K562 (cell line): ENCODE results near the gene OR52J3.

Experiments used
- ARHGAP35 ChIP-seq: fragments of 450-650 bp; IDR thresholded peaks from 2 replicates; pipeline ENCODE4 v1.6.1; 2018; ENCODE audit not compliant: partially characterized antibody
- ETV6 ChIP-seq, 3 experiments: fragments of 150-350 bp in 1 of 3; sonication (generic) in 1 of 3; formaldehyde crosslinking in 1 of 3; IDR thresholded peaks; 2 replicates each; pipeline versions ENCODE4 v1.6.1 to v1.8.0; 2014 to 2022; ENCODE audit warnings: borderline replicate concordance in 2 of 3, low read depth in 2 of 3, antibody characterized with exemption in 1 of 3, low read length in 1 of 3, mild to moderate bottlenecking in 1 of 3, missing genetic modification reagents in 1 of 3
- FOXA3 ChIP-seq, 2 experiments: fragments of 450-650 bp in 1 of 2; sonication (generic) in 1 of 2; formaldehyde crosslinking; IDR thresholded peaks in 1 of 2; conservative IDR thresholded peaks in 1 of 2; 2 replicates each; pipeline versions ENCODE4 v1.4.0 to v1.8.0; 2020 to 2022; ENCODE audit warnings: mild to moderate bottlenecking in 2 of 2, missing genetic modification reagents in 1 of 2
- KLF1 ChIP-seq: fragments of 450-650 bp; IDR thresholded peaks from 2 replicates; pipeline ENCODE4 v1.6.1; 2016; ENCODE audit warnings: missing genetic modification characterization, missing compliant biosample characterization
- NBN ChIP-seq: fragments of 450-650 bp; IDR thresholded peaks from 2 replicates; pipeline ENCODE4 v1.6.1; 2016; ENCODE audit warnings: low read depth, mild to moderate bottlenecking
- POLR2A ChIP-seq: fragments of 450-650 bp; conservative IDR thresholded peaks from 2 replicates; pipeline ENCODE4 v1.6.1; 2016
- TCF15 ChIP-seq: fragments of 250-450 bp; sonication (Bioruptor Pico); IDR thresholded peaks from 2 replicates; pipeline ENCODE4 v1.8.0; 2022; ENCODE audit warnings: moderate library complexity, mild to moderate bottlenecking, inconsistent platforms
- WHSC1 ChIP-seq: IDR thresholded peaks from one replicate; pipeline ENCODE4 v1.6.1; 2012; ENCODE audit warnings: low read length, control low read depth, inconsistent platforms
- ZBTB8A ChIP-seq: fragments of 450-650 bp; IDR thresholded peaks from 2 replicates; pipeline ENCODE4 v1.6.1; 2018; ENCODE audit warnings: mild to moderate bottlenecking, moderate library complexity; ENCODE audit not compliant: partially characterized antibody
- TF ChIP-seq, protein P1 (sequence below), 3 experiments: IDR thresholded peaks in 2 of 3; conservative IDR thresholded peaks in 1 of 3; 2 replicates each; pipeline ENCODE4 v1.5.1; 2011 to 2012; ENCODE audit warnings: low read length in 3 of 3, mild to moderate bottlenecking in 3 of 3, control low read depth in 2 of 3, improper control_type of control experiment in 1 of 3, inconsistent platforms in 1 of 3, low read depth in 1 of 3, mixed read lengths in 1 of 3, moderate library complexity in 1 of 3; ENCODE audit not compliant: insufficient read depth in 2 of 3

DNA sequence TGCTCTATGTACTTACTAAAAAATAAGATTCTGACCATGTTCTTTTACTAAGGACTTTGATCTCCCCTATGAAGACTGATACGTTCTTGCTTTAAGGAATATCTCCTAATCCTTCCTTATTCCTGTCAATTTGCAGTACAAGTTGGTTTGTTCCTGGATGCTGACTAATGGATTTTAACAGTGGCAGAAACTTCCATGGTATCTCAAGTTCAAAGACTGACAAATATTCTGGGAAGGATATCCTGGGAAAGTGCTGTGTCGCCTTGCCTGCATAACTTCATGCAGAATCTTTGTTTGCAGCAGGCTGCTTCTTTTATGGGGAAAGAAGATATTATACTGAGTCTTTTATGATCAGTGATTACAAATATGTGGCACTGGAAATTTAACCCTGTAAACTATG is 8.4 kb upstream of the OR52J3 start:
- TF ChIP-seq ARHGAP35 (no peak), POLR2A (no peak), KLF1 (tag) (no peak), ETV6 (IDR thresholded peaks at IDR 0.05; ENCODE audit: borderline replicate concordance in 1 of 2, low read depth in 2 of 2, low read length in 1 of 2) (no peak), ETV6 (CRISPR knock-in tag; IDR thresholded peaks at IDR 0.05; ENCODE audit: borderline replicate concordance) (no peak), ZBTB8A (no peak), WHSC1 (no peak), NBN (no peak), FOXA3 (CRISPR knock-in tag; conservative IDR thresholded peaks at IDR 0.05 in 1 of 2, IDR thresholded peaks at IDR 0.05 in 1 of 2) (no peak), TCF15 (CRISPR knock-in tag) (no peak)
- TF ChIP-seq, protein P1, sequence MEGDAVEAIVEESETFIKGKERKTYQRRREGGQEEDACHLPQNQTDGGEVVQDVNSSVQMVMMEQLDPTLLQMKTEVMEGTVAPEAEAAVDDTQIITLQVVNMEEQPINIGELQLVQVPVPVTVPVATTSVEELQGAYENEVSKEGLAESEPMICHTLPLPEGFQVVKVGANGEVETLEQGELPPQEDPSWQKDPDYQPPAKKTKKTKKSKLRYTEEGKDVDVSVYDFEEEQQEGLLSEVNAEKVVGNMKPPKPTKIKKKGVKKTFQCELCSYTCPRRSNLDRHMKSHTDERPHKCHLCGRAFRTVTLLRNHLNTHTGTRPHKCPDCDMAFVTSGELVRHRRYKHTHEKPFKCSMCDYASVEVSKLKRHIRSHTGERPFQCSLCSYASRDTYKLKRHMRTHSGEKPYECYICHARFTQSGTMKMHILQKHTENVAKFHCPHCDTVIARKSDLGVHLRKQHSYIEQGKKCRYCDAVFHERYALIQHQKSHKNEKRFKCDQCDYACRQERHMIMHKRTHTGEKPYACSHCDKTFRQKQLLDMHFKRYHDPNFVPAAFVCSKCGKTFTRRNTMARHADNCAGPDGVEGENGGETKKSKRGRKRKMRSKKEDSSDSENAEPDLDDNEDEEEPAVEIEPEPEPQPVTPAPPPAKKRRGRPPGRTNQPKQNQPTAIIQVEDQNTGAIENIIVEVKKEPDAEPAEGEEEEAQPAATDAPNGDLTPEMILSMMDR (IDR thresholded peaks at IDR 0.05 in 2 of 3, conservative IDR thresholded peaks at IDR 0.05 in 1 of 3; ENCODE audit: insufficient read depth in 2 of 3, low read depth in 1 of 3, low read length in 3 of 3): no peak
